Fibroblast of skin of right biceps (primary cell): Measurements from ENCODE around the gene ZNF155.
"Not testable (repeated sequence)": the region's sequence is repeated elsewhere in the genome, so short reads cannot be mapped to it uniquely, and the experiment has no call there.

Experiments used
- DNase-seq: peaks from one replicate; pipeline ENCODE4 v3.0.0-alpha.2; 2013

ZNF155 gene

GRCh38 chr19:43983912-43984686, at the start of gene ZNF155:
Gene ZNF155 (plus strand): TSS chr19:43984188. CDS start chr19:43988544, 4,356 bp downstream.
- DNase-seq: peak; percentile 98

DNA sequence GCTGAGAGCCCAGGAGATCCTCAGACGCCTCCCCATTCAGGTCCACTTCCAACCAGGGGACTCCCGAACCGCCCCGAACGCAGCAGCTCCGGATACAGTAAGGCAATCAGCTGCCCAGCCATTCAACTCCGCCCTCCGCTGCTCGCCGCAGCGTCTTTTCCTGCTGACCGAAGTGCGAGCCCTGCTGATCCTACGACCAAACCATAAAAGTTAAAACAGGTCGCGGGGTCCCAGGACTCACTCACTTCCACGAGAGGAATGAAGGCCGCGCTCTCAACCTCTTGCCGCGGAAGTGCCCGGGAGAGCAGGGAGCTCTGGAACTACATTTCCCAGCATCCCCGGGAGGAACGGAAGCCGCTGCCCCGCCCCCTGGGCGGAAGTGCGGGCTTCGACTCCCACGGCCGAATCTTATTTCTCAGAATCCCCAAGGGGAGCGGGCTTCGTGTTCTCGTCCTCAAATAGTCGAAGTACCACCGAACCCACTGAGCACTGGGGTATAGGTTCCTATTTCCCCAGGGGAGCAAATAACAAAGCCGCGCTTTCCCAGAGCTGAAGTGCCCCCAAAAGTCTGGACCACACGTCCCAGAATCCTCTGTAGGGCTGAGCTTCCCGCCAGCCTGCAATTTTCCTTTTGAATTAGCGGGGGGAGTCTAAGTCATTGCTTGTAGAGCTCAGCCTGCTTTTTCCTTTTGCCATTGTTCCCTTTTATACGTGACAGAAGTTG, 48.8 kb upstream of the ZNF155 start, which contains the start of gene ZNF45:
TSS of gene ZNF45 (minus strand) at position 298 of the 724 bp plus-strand sequence. CDS start 13,097 bp downstream, outside the sequence.
- DNase-seq: peak; percentile 89

GRCh38 chr19:43936188-43936587, 47.8 kb upstream of the ZNF155 start:
- no peak for DNase-seq

DNA sequence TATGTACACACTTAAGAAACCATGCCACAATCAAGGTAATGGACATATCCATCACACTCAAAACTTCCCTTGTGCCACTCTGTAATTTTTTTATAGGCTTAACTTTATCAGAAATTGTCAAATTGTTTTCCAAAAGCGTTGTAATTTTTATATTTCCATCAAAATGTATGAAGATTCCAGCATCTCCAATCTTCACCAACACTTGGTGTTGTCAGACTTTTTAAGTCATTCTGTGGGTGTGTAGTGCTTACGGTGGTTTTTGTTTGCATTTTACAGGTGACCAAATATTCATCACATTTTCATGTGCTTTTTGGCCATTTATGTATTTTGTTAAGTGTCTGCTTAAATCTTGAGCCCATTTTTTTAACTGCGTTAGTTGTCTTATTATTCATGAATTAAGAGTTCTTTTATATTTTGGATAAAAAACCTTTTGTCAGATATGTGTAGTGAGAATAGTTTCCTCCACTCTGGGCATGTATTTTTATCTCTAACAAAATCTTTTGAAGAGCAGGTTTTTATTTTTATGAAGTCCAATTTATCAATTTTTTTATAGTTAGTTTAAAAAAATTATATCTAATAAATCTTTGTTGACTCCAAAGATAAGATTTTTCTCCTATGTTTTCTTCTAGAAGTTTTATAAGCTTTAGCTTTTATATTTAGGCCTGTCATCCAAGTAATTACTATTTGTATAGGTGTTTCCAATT, 44.3 kb upstream of the ZNF155 start:
- no peak for DNase-seq

DNA sequence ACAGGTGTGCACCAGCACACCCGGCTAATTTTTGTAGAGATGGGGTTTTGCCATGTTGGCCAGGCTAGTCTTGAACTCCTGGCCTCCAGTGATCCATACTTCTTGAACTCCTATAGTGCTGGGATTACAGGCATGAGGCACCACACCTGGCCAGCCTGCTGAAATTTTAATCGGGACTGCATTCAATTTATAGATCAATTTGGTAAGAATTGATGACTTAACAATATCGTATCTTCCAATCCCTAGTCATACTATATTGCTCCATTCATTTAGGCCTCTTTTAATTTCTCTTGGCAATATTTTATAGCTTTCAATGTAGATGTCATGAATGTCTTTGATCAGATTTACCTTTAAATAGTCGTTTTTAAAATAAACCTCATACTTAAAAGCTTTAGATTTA, 43.3 kb upstream of the ZNF155 start:
- DNase-seq: no peak

DNA sequence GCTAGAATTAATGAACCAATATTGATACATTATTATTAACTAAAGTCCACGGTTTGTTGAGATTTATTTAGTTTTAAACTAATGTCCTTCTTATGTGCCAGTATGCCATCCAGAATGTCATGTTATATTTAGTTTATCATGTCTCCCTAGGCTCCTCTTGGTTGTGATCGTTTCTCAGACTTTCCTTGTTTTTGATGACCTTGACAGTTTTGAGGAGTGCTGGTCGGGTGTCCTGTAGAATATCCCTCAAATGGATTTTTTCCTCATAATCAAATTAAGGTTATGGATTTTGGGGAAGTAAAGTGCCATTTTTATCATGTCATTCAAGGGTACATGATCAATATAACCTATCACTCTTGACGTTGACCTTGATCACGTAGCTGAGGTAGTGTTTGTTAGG, 42.8 kb upstream of the ZNF155 start:
- DNase-seq: no peak

DNA sequence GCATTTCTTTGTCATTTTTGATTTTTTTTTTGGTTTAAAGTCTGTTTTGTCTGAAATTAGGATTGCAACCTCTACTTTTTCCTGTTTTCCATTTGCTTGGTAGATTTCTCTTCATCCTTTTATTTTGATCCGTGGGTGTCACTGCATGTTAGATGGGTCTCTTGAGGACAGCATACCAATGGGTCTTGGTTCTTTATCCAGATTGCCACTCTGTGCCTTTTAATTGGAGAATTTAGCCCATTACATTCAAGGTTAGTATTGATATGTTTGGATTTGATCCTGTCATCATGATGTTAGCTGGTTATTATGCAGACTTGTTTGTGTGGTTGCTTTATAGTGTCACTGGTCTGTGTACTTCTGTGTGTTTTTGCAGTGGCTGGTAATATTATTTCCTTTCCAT, 36.6 kb upstream of the ZNF155 start:
- DNase-seq: not testable (repeated sequence)

DNA sequence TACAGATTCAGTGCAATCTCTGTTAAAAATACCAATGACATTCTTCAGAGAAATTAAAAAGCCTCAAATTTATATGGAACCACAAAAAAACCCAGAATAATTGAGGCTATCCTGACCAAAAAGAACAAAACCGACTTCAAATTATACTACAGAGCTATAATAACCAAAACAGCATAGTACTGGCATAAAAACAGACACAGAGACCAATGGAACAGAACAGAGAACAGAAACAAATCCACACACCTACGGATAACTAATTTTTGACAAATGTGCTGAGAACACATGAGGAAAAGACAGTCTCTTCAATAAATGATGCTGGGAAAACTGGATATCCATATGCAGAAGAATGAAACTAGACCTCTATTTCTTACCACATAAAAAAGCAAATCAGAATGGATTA, 34.2 kb upstream of the ZNF155 start:
- DNase-seq: not testable (repeated sequence)

GRCh38 chr19:43950834-43951645, 32.9 kb upstream of the ZNF155 start, which contains the start of gene ZNF221:
Gene ZNF221 (plus strand): TSS chr19:43951228. CDS start chr19:43962727, 11,499 bp downstream.
- peak; percentile 98 for DNase-seq

GRCh38 chr19:43956827-43957226, 27.2 kb upstream of the ZNF155 start:
- DNase-seq: no peak

DNA sequence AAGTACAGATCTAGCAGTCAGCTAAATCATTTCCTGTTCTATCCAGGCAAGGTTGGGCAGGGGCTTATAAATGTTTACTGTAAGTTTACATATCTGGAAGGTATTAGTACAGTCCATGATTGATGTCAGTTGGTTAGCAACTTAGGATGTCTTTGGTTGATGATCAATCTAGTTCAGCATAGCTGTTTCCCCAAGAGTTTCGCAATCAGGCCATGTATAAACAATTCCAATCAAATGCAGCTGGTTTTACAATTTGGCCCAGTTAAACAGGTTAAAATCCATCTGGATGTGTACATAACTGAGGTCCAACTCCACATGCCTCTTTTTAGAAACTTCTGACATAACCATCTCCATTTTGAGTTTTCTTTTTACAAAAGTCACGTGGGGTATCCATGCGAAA, 26.1 kb upstream of the ZNF155 start:
- peak; percentile 61 for DNase-seq

GRCh38 chr19:43960411-43960810, 23.6 kb upstream of the ZNF155 start:
- no peak for DNase-seq

DNA sequence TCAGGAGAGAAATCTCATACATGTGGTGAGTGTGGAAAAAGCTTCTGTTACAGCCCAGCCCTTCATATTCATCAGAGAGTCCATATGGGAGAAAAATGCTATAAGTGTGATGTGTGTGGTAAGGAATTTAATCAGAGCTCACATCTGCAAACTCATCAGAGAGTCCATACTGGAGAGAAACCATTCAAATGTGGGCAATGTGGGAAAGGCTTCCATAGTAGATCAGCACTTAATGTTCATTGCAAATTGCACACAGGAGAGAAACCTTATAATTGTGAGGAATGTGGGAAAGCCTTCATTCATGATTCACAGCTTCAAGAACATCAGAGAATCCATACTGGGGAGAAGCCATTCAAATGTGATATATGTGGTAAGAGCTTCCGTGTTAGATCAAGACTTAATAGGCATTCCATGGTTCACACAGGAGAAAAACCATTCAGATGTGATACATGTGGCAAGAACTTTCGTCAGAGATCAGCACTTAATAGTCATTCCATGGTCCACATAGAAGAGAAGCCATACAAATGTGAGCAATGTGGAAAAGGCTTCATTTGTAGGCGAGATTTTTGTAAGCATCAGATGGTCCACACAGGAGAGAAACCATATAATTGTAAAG, 17.8 kb upstream of the ZNF155 start:
- DNase-seq: no peak

DNA sequence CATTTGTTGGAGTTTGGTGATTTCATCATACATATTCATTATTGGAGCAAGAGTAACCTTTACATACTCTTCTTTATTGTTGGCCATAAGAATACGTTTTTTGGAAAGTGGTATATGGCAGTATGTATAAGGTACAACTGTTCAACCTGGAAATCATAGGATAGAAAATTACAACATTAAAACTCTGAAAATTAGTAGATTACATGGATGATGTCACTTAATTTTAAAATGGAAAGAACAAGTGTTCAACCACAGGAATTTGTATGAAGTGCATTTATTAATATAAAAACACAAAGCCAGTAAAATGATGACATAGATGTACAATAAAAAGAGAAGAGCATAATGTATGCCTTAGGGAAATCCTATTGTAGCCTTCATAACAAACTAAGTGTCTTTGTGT, 7.3 kb upstream of the ZNF155 start:
- no peak for DNase-seq

DNA sequence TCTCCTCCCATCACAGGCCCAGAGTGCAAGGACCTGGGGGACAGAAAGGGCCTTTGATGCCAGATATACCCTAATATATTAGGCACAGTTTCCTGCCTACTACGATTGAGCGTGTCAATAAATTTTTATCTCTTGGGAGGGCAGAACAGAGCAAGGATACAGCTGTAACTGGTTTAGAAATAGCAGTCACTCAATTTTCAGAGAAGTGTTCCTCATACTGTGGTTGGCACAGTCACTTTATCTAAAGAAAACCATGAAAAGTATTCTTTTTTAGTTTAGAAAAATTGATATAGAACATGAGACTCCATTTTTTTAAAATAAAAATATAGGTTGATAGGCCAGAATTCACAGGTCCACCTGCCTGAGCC, 460 bp upstream of the ZNF155 start:
- no peak for DNase-seq

- peak; percentile 8 for DNase-seq
Observed at GRCh38 chr19:43984687-43985000, 656 bp downstream of the ZNF155 start.

DNA sequence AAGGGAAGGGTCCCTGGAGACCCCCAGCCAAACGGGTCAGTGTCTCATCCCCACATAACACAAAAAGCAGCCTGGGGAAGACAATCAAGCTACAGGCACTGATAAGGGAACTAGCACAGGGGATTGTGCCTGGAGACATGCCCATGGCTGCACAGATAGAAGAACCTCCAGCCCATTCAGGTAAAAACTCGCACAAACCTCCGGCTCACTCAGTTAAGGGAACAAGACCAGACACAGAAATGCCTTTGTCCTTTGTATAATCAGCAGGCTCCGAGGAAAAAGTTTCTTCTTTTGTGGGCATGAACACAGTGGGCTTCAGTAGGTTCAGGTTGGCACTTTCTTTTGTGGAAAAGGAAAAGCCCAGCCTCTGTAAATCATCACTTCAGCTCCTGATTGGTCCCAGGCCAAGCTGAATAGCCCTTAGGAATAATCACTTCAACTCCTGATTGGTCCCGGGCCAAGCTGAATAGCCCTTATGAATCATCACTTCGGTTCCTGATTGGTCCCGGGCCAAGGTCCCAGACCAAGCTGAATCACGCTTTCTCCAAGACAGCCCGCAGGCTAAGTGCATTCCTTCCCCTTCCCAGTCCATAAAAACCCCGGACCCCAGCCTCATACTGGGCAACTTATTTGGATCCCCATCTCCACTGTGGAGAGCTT, 13.8 kb downstream of the ZNF155 start:
- peak; percentile 28 for DNase-seq

GRCh38 chr19:44002212-44002565, 18.2 kb downstream of the ZNF155 start:
- DNase-seq: no peak

DNA sequence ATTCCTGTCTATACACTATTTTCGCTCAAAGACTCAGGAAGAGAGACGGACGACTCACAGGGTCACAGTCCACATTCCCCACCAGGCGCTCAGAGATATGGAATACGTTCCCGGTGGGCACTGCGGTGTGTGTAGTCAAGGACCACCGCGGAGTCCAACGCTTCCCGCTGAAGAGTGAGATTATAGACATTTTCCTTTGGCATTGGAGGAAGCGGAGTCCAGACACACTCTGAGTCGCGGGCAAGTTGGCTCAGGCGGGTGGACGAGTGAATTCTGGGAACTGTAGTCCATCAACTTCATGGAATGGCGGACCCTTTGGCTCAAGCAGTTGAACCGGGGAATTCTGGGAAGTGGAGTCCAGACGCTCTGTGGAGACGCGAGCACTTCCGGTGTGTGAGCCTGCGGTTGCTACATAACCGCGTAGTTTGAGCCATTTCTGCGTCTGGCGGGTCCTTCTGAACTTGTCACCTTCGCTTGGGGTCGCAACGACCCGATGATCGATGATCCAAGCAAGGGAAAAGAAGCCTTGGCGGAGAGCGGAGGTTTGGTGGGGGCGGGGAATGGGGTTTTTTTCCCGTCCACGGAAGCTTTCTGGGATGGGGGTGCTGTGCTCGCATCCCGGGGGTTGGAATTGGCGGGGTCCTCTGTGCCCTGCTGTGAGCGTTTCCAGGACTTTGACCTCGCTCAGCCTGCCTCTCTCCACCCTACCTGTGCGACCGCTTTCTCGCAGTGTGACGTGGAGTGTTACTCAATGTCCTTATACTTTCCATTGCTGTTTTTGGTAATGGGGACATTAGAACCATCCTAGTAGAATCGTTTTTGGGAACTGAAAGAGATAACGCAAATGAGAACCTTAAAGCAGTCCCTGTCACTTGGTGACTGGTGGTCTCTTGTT, 18.8 kb downstream of the ZNF155 start, which contains the start of gene ZNF230:
TSS of gene ZNF230 (plus strand) at position 392 of the 895 bp plus-strand sequence. CDS start 4,122 bp downstream, outside the sequence.
- peak; percentile 96 for DNase-seq

DNA sequence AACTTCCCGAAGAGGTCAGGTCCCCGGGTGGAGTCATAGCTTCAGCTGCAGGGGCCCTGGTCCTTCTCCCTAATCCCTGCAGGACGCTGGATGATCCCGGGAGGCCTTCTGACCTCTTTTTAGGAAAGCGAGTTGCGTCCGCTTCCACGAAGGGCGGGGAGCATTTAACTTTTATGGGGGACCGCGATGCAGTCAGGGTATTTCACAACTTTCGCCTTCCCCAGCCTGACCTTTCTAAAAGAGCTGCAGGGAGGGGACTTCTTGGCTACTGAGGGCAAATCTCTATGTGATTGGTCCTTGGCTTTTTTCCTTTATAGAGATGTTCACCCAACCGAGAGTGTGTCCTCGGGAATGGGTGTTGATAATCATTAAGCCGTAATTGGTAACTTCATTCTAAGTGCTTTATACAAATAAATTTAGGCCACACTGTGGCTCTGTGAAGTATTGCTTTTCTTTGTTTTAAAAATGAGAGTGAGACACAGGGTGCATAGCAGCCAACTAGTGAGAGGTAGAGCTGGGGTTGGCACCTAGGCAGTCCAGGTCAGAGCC, 19.5 kb downstream of the ZNF155 start:
- peak; percentile 1 for DNase-seq
